ENCODE data around the gene TMBIM4.
A peak's percentile ranks its signal among the peaks of the same experiment; 100 is the strongest.
"Not testable (repeated sequence)": the region's sequence is repeated elsewhere in the genome, so short reads cannot be mapped to it uniquely, and the experiment has no call there.

Gene TMBIM4

DNA sequence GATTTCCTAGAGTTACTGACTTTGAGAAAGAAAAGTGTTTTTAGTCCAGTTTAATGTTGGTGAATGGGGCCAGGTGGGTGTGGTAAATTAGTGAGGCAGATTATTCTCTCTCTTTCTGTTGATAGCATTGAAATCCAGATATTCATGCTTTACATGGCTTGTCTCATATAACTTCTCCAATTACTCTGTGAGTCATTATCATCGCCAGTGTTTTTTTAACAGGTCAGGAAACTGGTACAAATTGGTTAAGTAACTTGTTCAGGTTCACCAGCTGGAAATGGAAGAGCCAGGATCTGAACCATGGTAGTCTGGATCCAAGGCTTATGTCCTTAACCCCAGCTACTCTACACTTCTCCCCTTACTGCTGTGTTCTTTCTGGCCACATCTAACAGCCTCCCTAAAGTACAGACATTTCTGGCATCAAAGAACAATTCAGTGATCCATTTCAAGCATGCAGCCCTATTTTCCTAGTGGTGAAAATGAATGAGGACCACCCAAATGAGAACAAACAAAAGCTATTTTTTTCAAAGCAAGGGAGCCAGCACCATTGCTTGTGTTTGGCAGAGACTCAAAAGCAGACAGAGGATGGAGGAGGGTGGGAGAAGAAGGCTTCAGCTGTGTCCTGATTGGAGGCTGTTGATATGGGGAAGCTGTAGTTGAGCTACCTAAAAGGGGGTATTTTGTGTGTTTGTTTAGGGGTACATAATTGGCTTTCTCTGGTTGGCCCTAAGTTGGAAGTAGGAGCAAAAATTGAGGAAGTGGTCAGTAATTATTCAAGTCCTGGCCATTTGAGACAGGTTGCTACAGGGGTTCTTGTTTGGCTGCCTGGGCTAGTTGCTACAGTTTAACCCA, 20.9 kb upstream of the TMBIM4 start:
- Histone ChIP-seq H3K27me3 (ENCODE audit: insufficient read depth, insufficient read length) (peaks cover 49% of the 10 kb centered on the region), H3K9me3 (ENCODE audit: insufficient read depth, low read length) (no peaks in the 10 kb centered on the region), H3K36me3 (ENCODE audit: insufficient read depth, insufficient read length, low read length) (no peaks in the 10 kb centered on the region), H3K9ac (ENCODE audit: insufficient read length, low read depth) (no peak overlapping the region), H3K4me3 (ENCODE audit: insufficient read length, low read depth) (no peak overlapping the region), H3K4me1 (ENCODE audit: insufficient read depth, insufficient read length) (no peaks in the 10 kb centered on the region)
- no peak for TF ChIP-seq YY1 (IDR thresholded peaks at IDR 0.05; ENCODE audit: insufficient read depth, insufficient read length)
- DNase-seq (ENCODE audit: low read depth, low spot score): no peak

DNA sequence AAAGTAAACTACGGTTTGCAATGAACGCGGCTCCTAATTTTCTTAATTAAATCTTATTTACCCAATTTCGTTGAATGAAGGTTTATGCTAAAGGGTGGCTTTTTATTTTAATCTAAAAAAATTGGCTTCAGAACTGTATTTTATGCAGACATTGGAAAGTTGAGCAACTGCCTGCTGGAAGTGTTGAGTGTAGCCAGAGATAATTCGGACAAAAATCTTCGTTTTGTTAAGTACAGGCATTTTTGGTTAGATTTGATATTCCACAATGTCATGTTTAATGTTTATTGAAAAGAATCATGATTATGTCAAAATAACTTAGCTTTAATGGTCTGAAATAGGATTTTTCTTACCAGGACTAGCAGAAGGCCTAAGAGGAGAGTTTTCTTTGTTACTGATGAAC, 20.1 kb upstream of the TMBIM4 start:
- Histone ChIP-seq H3K9ac (ENCODE audit: insufficient read length, low read depth) (no peak overlapping the region), H3K4me3 (ENCODE audit: insufficient read length, low read depth) (no peak overlapping the region), H3K9me3 (ENCODE audit: insufficient read depth, low read length) (no peaks in the 10 kb centered on the region), H3K4me1 (ENCODE audit: insufficient read depth, insufficient read length) (no peaks in the 10 kb centered on the region), H3K36me3 (ENCODE audit: insufficient read depth, insufficient read length, low read length) (no peaks in the 10 kb centered on the region), H3K27me3 (ENCODE audit: insufficient read depth, insufficient read length) (peaks cover 49% of the 10 kb centered on the region)
- no peak for TF ChIP-seq YY1 (IDR thresholded peaks at IDR 0.05; ENCODE audit: insufficient read depth, insufficient read length)
- no peak for TF ChIP-seq ZNF274 (IDR thresholded peaks at IDR 0.05; ENCODE audit: low read depth, low read length)
- no peak for TF ChIP-seq SUZ12 (IDR thresholded peaks at IDR 0.05; ENCODE audit: extremely low read depth, insufficient read depth, insufficient read length)
- no peak for DNase-seq (ENCODE audit: low read depth, low spot score)

- TF ChIP-seq ZNF274 (IDR thresholded peaks at IDR 0.05; ENCODE audit: low read depth, low read length) (no peak), SUZ12 (IDR thresholded peaks at IDR 0.05; ENCODE audit: extremely low read depth, insufficient read depth, insufficient read length) (no peak), YY1 (IDR thresholded peaks at IDR 0.05; ENCODE audit: insufficient read depth, insufficient read length) (no peak)
- H3K36me3 ChIP-seq (ENCODE audit: insufficient read depth, insufficient read length, low read length): no peaks in the 10 kb centered on the region
- peak overlapping the region; percentile 80 for H3K9ac ChIP-seq (ENCODE audit: insufficient read length, low read depth)
- H3K4me1 ChIP-seq (ENCODE audit: insufficient read depth, insufficient read length): no peaks in the 10 kb centered on the region
- DNase-seq (ENCODE audit: low read depth, low spot score): no peak
- H3K27me3 ChIP-seq (ENCODE audit: insufficient read depth, insufficient read length): peaks cover 49% of the 10 kb centered on the region
- no peaks in the 10 kb centered on the region for H3K9me3 ChIP-seq (ENCODE audit: insufficient read depth, low read length)
- peak overlapping the region; percentile 68 for H3K4me3 ChIP-seq (ENCODE audit: insufficient read length, low read depth)
Observed at GRCh38 chr12:66189486-66189843, 19.7 kb upstream of the TMBIM4 start.

GRCh38 chr12:66188584-66189485, 19.0 kb upstream of the TMBIM4 start, which contains the start of gene IRAK3:
Gene IRAK3, plus strand, starts transcription at chr12:66189214. Its CDS starts 86 bp downstream, at chr12:66189300.
- TF ChIP-seq SUZ12 (IDR thresholded peaks at IDR 0.05; ENCODE audit: extremely low read depth, insufficient read depth, insufficient read length): no peak
- no peak for TF ChIP-seq YY1 (IDR thresholded peaks at IDR 0.05; ENCODE audit: insufficient read depth, insufficient read length)
- TF ChIP-seq ZNF274 (IDR thresholded peaks at IDR 0.05; ENCODE audit: low read depth, low read length): no peak
- H3K9me3 ChIP-seq (ENCODE audit: insufficient read depth, low read length): no peaks in the 10 kb centered on the region
- peak within 1 kb of the TSS; percentile 68 for H3K4me3 ChIP-seq (ENCODE audit: insufficient read length, low read depth)
- peak within 1 kb of the TSS; percentile 80 for H3K9ac ChIP-seq (ENCODE audit: insufficient read length, low read depth)
- H3K36me3 ChIP-seq (ENCODE audit: insufficient read depth, insufficient read length, low read length): no peaks in the 10 kb centered on the region
- no peak for DNase-seq (ENCODE audit: low read depth, low spot score)
- peaks cover 49% of the 10 kb centered on the region for H3K27me3 ChIP-seq (ENCODE audit: insufficient read depth, insufficient read length)
- H3K4me1 ChIP-seq (ENCODE audit: insufficient read depth, insufficient read length): no peaks in the 10 kb centered on the region

DNA sequence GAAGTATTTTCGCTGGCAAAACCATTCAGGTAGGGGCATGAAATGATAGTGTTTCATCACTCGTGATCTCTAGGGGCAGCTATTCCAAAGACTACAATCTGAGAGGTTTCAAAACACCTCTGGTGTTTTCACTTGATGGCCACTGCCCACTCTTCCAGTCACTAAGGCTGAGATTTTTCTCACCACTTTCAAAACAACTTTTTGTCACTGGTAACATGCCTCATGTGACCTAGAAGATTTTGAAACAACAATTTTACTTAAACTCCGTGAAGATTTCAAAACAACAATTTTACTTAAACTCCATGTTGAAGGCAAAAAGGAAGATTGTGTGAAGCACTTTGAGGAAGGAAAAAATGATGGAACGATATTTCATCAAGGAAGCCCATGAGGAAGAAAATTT, 18.0 kb upstream of the TMBIM4 start:
- no peak overlapping the region for H3K4me3 ChIP-seq (ENCODE audit: insufficient read length, low read depth)
- no peak overlapping the region for H3K9ac ChIP-seq (ENCODE audit: insufficient read length, low read depth)
- TF ChIP-seq ZNF274 (IDR thresholded peaks at IDR 0.05; ENCODE audit: low read depth, low read length): no peak
- TF ChIP-seq YY1 (IDR thresholded peaks at IDR 0.05; ENCODE audit: insufficient read depth, insufficient read length): no peak
- no peak for TF ChIP-seq SUZ12 (IDR thresholded peaks at IDR 0.05; ENCODE audit: extremely low read depth, insufficient read depth, insufficient read length)
- H3K36me3 ChIP-seq (ENCODE audit: insufficient read depth, insufficient read length, low read length): no peaks in the 10 kb centered on the region
- H3K4me1 ChIP-seq (ENCODE audit: insufficient read depth, insufficient read length): no peaks in the 10 kb centered on the region
- DNase-seq (ENCODE audit: low read depth, low spot score): no peak
- H3K9me3 ChIP-seq (ENCODE audit: insufficient read depth, low read length): no peaks in the 10 kb centered on the region
- peaks cover 49% of the 10 kb centered on the region for H3K27me3 ChIP-seq (ENCODE audit: insufficient read depth, insufficient read length)

GRCh38 chr12:66187036-66187435, 17.2 kb upstream of the TMBIM4 start:
- no peak overlapping the region for H3K4me3 ChIP-seq (ENCODE audit: insufficient read length, low read depth)
- DNase-seq (ENCODE audit: low read depth, low spot score): no peak
- H3K9me3 ChIP-seq (ENCODE audit: insufficient read depth, low read length): no peaks in the 10 kb centered on the region
- H3K9ac ChIP-seq (ENCODE audit: insufficient read length, low read depth): no peak overlapping the region
- H3K4me1 ChIP-seq (ENCODE audit: insufficient read depth, insufficient read length): no peaks in the 10 kb centered on the region
- no peaks in the 10 kb centered on the region for H3K36me3 ChIP-seq (ENCODE audit: insufficient read depth, insufficient read length, low read length)
- TF ChIP-seq YY1 (IDR thresholded peaks at IDR 0.05; ENCODE audit: insufficient read depth, insufficient read length) (no peak), SUZ12 (IDR thresholded peaks at IDR 0.05; ENCODE audit: extremely low read depth, insufficient read depth, insufficient read length) (no peak), ZNF274 (IDR thresholded peaks at IDR 0.05; ENCODE audit: low read depth, low read length) (no peak)
- peaks cover 49% of the 10 kb centered on the region for H3K27me3 ChIP-seq (ENCODE audit: insufficient read depth, insufficient read length)

DNA sequence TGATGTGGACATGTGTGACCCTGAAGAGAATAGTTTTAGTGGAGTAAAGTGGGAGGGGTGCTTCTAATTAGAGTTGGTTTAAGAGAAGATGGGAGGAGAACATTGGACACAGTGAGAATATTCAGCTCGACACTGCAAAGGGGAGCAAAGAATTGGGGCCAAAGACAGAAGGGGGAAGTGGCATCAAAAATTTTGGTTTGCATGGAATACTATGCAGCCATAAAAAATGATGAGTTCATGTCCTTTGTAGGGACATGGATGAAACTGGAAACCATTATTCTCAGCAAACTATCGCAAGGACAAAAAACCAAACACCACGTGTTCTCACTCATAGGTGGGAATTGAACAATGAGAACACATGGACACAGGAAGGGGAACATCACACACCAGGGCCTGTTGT, 15.0 kb upstream of the TMBIM4 start:
- H3K9me3 ChIP-seq (ENCODE audit: insufficient read depth, low read length); H3K4me3 ChIP-seq (ENCODE audit: insufficient read length, low read depth); H3K36me3 ChIP-seq (ENCODE audit: insufficient read depth, insufficient read length, low read length); H3K9ac ChIP-seq (ENCODE audit: insufficient read length, low read depth); H3K4me1 ChIP-seq (ENCODE audit: insufficient read depth, insufficient read length); DNase-seq (ENCODE audit: low read depth, low spot score): not testable (repeated sequence)
- H3K27me3 ChIP-seq (ENCODE audit: insufficient read depth, insufficient read length): peaks cover 29% of the 10 kb centered on the region

All from NT2/D1 (cell line).